ENCODE results near the gene CCL22.

Gene CCL22

GRCh38 chr16:57383276-57384247 is 25.0 kb downstream of the CCL22 start:
- DNase-seq (ENCODE audit: low read depth), result peak; percentile 24
- no peak for TF ChIP-seq CTCF (conservative IDR thresholded peaks at IDR 0.05; ENCODE audit: low read length)

GRCh38 chr16:57384248-57385070 is 25.9 kb downstream of the CCL22 start:
- no peak for DNase-seq (ENCODE audit: low read depth)
- no peak for TF ChIP-seq CTCF (conservative IDR thresholded peaks at IDR 0.05; ENCODE audit: low read length)

More at GRCh38 chr16:57383276-57384247, 25.0 kb downstream of the CCL22 start:
- H3K4me3 ChIP-seq (ENCODE audit: low read length), result no peak overlapping the region

GRCh38 chr16:57385083-57385482 is 26.5 kb downstream of the CCL22 start:
- DNase-seq (ENCODE audit: low read depth), result no peak
- TF ChIP-seq CTCF (conservative IDR thresholded peaks at IDR 0.05; ENCODE audit: low read length), result no peak
- no peak overlapping the region for H3K4me3 ChIP-seq (ENCODE audit: low read length)

More at GRCh38 chr16:57384248-57385070, 25.9 kb downstream of the CCL22 start:
- no peak overlapping the region for H3K4me3 ChIP-seq (ENCODE audit: low read length)

- H3K4me3 ChIP-seq (ENCODE audit: low read length), result no peak overlapping the region
- TF ChIP-seq CTCF (conservative IDR thresholded peaks at IDR 0.05; ENCODE audit: low read length), result no peak
- DNase-seq (ENCODE audit: low read depth), result peak; percentile 49
These were observed 27.9 kb downstream of the CCL22 start for GRCh38 chr16:57386381-57386951.

- TF ChIP-seq CTCF (conservative IDR thresholded peaks at IDR 0.05; ENCODE audit: low read length), result no peak
- no peak overlapping the region for H3K4me3 ChIP-seq (ENCODE audit: low read length)
- DNase-seq (ENCODE audit: low read depth), result no peak
These were observed 29.2 kb downstream of the CCL22 start for GRCh38 chr16:57387598-57388354.

GRCh38 chr16:57388359-57389086 is 29.9 kb downstream of the CCL22 start:
- TF ChIP-seq CTCF (conservative IDR thresholded peaks at IDR 0.05; ENCODE audit: low read length), result no peak
- no peak overlapping the region for H3K4me3 ChIP-seq (ENCODE audit: low read length)
- DNase-seq (ENCODE audit: low read depth), result no peak
